GM18861 (cell line): ENCODE results near the gene B3GNT4.
A peak's percentile ranks its signal among the peaks of the same experiment; 100 is the strongest.
"Not testable (repeated sequence)": the region's sequence is repeated elsewhere in the genome, so short reads cannot be mapped to it uniquely, and the experiment has no call there.

Experiments used
- ATAC-seq: cut with Tn5 transposase; IDR thresholded peaks from one replicate; pipeline ENCODE4 v1.9.1; 2021; ENCODE audit not compliant: unreplicated experiment

Gene B3GNT4

GRCh38 chr12:122187466-122187865, 16.0 kb upstream of the B3GNT4 start:
- ATAC-seq = no peak

- ATAC-seq = no peak
Measured at GRCh38 chr12:122189626-122190475, 13.7 kb upstream of the B3GNT4 start.

- ATAC-seq = peak; percentile 57
Measured at GRCh38 chr12:122190842-122191668, 12.5 kb upstream of the B3GNT4 start.

- ATAC-seq = no peak
Measured at GRCh38 chr12:122192441-122192840, 11.1 kb upstream of the B3GNT4 start.

GRCh38 chr12:122194804-122195203, 8.7 kb upstream of the B3GNT4 start:
- ATAC-seq = no peak

- ATAC-seq = no peak
Measured at GRCh38 chr12:122195405-122195804, 8.1 kb upstream of the B3GNT4 start.

- no peak for ATAC-seq
Measured at GRCh38 chr12:122197612-122197966, 5.9 kb upstream of the B3GNT4 start.

- no peak for ATAC-seq
Measured at GRCh38 chr12:122199484-122200355, 3.8 kb upstream of the B3GNT4 start.

- ATAC-seq = no peak
Measured at GRCh38 chr12:122200541-122201175, 2.9 kb upstream of the B3GNT4 start.

GRCh38 chr12:122201381-122201780, 2.1 kb upstream of the B3GNT4 start:
- ATAC-seq = no peak

GRCh38 chr12:122202017-122202416, 1.5 kb upstream of the B3GNT4 start:
- no peak for ATAC-seq

- ATAC-seq = not testable (repeated sequence)
Measured at GRCh38 chr12:122202811-122203210, 698 bp upstream of the B3GNT4 start.

- no peak for ATAC-seq
Measured at GRCh38 chr12:122204167-122205052, 901 bp downstream of the B3GNT4 start.

- ATAC-seq = no peak
Measured at GRCh38 chr12:122205053-122205925, 1.8 kb downstream of the B3GNT4 start.

GRCh38 chr12:122206111-122206881, 2.8 kb downstream of the B3GNT4 start:
- ATAC-seq = no peak

- no peak for ATAC-seq
Measured at GRCh38 chr12:122206976-122207375, 3.5 kb downstream of the B3GNT4 start.

- no peak for ATAC-seq
Measured at GRCh38 chr12:122207391-122207790, 3.9 kb downstream of the B3GNT4 start.
